ENCODE measurements around the gene TP73. TPM values are rescaled to one million over a fixed set of nuclear protein-coding genes. Genes with fewer than 3 reads are reported as not detected.

TP73 gene
- total and polyA plus RNA-seq, 8 donors, result 0.11 to 0.51 (median 0.28) TPM

GRCh38 chr1:3627515-3628253 is 24.6 kb upstream of the TP73 start:
- Histone ChIP-seq H3K27me3 (no peaks in the 10 kb centered on the region), H3K36me3 (peaks cover 0 to 27% (median 8%) of the 10 kb centered on the region in 3 donors), H3K9me3 (no peaks in the 10 kb centered on the region), H3K27ac (no peak overlapping the region), H3K4me1 (peaks cover 0 to 15% (median 13%) of the 10 kb centered on the region in 3 donors), H3K4me3 (no peak overlapping the region)
- intact Hi-C loops (cut with DNase I), result loop anchor here in 1 of 3 donors (10.0 kb wide), 1 partner anchor 173 kb away; the partner anchor contains the start of gene ARHGEF16
- no peak for TF ChIP-seq CTCF (IDR thresholded peaks at IDR 0.05)
- ATAC-seq (no peak), DNase-seq (peak in 1 of 6 donors; percentile 65), FAIRE-seq (no peak)
- 88 to 95% methylated on average over 26 of the region's 26 CpGs for WGBS, 2 donors

GRCh38 chr1:3628445-3628844 is 23.9 kb upstream of the TP73 start:
- Histone ChIP-seq H3K36me3 (peaks cover 0 to 32% (median 8%) of the 10 kb centered on the region in 3 donors), H3K9me3 (no peaks in the 10 kb centered on the region), H3K4me3 (no peak overlapping the region), H3K27me3 (no peaks in the 10 kb centered on the region), H3K4me1 (peaks cover 0 to 11% (median 9%) of the 10 kb centered on the region in 3 donors), H3K27ac (no peak overlapping the region)
- intact Hi-C loops (cut with DNase I), result loop anchor here in 1 of 3 donors (10.0 kb wide), 1 partner anchor 174 kb away; the partner anchor contains the start of gene ARHGEF16
- 85 to 86% methylated on average over 10 of the region's 10 CpGs for WGBS, 2 donors
- FAIRE-seq (no peak), DNase-seq (peak in 1 of 6 donors; percentile 15), ATAC-seq (no peak)
- no peak for TF ChIP-seq CTCF (IDR thresholded peaks at IDR 0.05)

GRCh38 chr1:3629561-3630160 is 22.7 kb upstream of the TP73 start:
- H3K9me3 ChIP-seq, result no peaks in the 10 kb centered on the region
- DNase-seq (peak in 1 of 6 donors; percentile 30), ATAC-seq (no peak), FAIRE-seq (no peak)
- peaks cover 0 to 7% (median 5%) of the 10 kb centered on the region in 3 donors for H3K4me1 ChIP-seq
- TF ChIP-seq CTCF (IDR thresholded peaks at IDR 0.05), result no peak
- no peaks in the 10 kb centered on the region for H3K27me3 ChIP-seq
- no peak overlapping the region for H3K27ac ChIP-seq
- 90 to 92% methylated on average over 15 to 16 of the region's 16 CpGs for WGBS, 2 donors
- H3K4me3 ChIP-seq, result no peak overlapping the region
- intact Hi-C loops (cut with DNase I), result loop anchor here in 2 of 3 donors (10.0 kb wide), 2 partner anchors 135 to 175 kb away; partner anchors contain the start of gene ARHGEF16 (in 1 of the 2)
- H3K36me3 ChIP-seq, result peaks cover 0 to 32% (median 8%) of the 10 kb centered on the region in 3 donors

GRCh38 chr1:3630161-3630611 is 22.1 kb upstream of the TP73 start:
- intact Hi-C loops (cut with DNase I), result loop anchor here in 1 of 3 donors (10.0 kb wide), 1 partner anchor 135 kb away; no protein-coding TSS in a partner anchor
- Histone ChIP-seq H3K36me3 (peaks cover 0 to 37% (median 12%) of the 10 kb centered on the region in 3 donors), H3K27me3 (no peaks in the 10 kb centered on the region), H3K4me1 (peaks cover 0 to 7% (median 5%) of the 10 kb centered on the region in 3 donors), H3K4me3 (no peak overlapping the region), H3K9me3 (no peaks in the 10 kb centered on the region), H3K27ac (no peak overlapping the region)
- DNase-seq, result peak in 1 of 6 donors; percentile 38
- FAIRE-seq, result no peak
- WGBS, 2 donors, result 73 to 77% methylated on average over 11 of the region's 11 CpGs
- TF ChIP-seq CTCF (IDR thresholded peaks at IDR 0.05), result no peak
- no peak for ATAC-seq
